Stimulated activated CD4-positive, alpha-beta T cell treated with anti-CD3 and anti-CD28 coated beads, TNF-alpha, amount 100 ng/mL, for 1 hour (primary cell): ENCODE data around the gene ETFA.

ENCODE experiments used
- DNase-seq, 3 donors: peaks; one replicate each; pipeline ENCODE4 v3.0.0-alpha.2; 2020; ENCODE audit warnings: low read depth in 3 of 3, low spot score in 1 of 3

The ETFA gene

DNA sequence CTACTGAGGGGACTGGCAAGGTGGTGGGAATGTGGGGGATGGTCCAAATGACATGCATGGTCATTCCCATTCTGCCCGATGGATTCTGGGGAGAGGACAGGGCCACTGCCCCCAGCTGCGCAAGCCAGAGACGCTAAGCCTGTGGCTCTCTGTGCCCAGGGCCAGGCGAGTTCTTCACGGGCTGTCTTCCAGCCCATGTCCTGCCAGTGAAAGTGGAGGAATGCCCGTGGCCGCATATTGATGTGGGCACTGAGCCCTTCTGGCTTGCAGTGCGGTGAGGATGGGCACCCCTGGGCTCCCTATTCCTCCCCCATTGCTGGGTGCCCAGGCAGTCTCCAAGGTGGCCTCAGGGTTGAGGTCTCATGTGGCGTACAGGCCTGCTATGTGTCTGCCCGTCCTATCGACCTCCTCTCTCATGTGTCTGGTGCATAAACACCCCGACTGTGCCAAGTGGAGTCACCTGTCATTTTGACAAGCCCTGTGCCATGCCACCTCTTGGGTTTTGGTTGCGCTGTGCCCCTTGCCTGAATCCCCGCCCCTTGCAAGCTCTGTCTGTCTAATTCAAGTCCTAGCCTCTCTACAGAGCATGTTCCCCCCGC, 134.7 kb downstream of the ETFA start:
- DNase-seq, result no peak

GRCh38 chr15:76176059-76176458, 135.2 kb downstream of the ETFA start:
- no peak for DNase-seq

GRCh38 chr15:76175442-76175841, 135.8 kb downstream of the ETFA start:
- DNase-seq, result no peak

GRCh38 chr15:76174654-76175053, 136.6 kb downstream of the ETFA start:
- no peak for DNase-seq

DNA sequence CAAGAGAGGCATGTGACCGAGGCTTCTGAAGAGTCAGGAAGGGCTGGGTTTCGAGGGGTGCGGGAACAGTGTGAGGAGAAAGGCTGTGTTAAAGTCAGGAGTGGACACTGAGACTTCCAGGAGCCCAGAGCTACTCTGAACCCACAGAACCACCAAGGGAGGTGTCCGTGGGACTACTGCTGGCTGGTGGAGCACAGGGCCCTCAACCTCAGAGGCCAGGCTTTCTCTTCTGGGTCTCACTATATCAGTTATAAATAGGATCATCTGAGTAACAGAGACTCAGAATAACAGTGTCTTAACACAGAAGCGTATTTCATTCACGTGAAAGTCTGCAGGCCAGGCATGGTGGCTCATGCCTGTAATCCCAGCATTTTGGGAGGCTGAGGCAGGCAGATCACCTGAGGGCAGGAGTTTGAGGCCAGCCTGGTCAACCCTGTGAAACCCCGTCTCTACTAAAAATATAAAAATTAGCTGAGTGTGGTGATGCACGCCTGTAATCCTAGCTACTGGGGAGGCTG, 137.9 kb downstream of the ETFA start:
- DNase-seq, result no peak

DNA sequence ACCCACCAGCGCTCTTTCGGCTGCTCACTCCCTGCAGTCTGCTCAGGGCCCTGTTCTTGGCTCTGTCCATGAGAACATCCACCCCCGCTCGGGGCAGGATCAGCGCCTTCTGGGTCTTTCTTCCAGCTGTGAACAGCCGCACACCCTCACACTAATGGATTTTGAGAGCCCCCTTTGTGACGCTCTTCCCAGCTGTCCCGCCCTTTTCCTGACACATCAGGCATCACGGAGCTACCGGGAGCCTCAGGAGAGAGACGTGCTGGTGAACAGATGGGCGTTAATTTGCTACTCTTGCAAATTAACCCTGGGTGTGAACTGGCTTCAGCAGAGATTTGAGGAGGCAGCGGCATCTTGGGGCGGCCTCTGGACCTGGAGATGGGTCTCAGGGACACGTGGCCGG, 138.5 kb downstream of the ETFA start:
- no peak for DNase-seq

- DNase-seq, result no peak
Measured at GRCh38 chr15:76169911-76170800, 141.1 kb downstream of the ETFA start.

DNA sequence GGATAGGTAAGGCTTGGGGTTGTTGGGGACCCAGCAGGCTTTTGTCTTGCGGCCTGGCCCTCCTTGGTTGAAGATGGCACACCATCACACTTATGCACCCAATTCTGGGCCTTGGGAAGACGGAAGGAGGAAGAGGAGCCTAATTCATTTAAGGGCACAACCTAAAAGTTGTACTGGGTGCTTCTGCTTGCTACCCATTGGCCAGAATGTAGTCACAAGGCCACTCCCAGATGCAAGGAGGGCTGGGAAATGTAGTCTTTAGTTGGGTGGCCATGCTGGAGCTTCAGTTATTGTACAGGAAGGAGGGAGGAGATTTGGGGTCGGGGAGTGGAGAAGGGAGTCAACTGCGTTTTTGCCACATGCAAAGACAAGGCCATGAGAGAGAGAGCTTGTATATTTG, 142.3 kb downstream of the ETFA start:
- no peak for DNase-seq

- DNase-seq, result no peak
Measured at GRCh38 chr15:76168237-76168984, 142.9 kb downstream of the ETFA start.

GRCh38 chr15:76165951-76166350, 145.3 kb downstream of the ETFA start:
- DNase-seq, result no peak
